Adipocyte (in vitro differentiated cells): Measurements from ENCODE around the gene BCAS1.

Source experiments
- DNase-seq: peaks from one replicate; pipeline ENCODE4 v3.0.0-alpha.2; 2015; ENCODE audit warnings: low read depth
- H3K27me3 ChIP-seq: replicated peaks from 2 replicates; pipeline ENCODE4 v1.7.0; 2013; ENCODE audit warnings: mild to moderate bottlenecking, low read length, moderate library complexity; ENCODE audit not compliant: control insufficient read depth, insufficient read depth
- H3K36me3 ChIP-seq: 2 replicates; pipeline ENCODE4 v1.7.0; 2013; ENCODE audit warnings: low read length, mild to moderate bottlenecking, moderate library complexity; ENCODE audit not compliant: control insufficient read depth, insufficient read depth, severe bottlenecking
- H3K4me1 ChIP-seq: 2 replicates; pipeline ENCODE4 v1.7.0; 2013; ENCODE audit warnings: mild to moderate bottlenecking, low read length, moderate library complexity; ENCODE audit not compliant: control insufficient read depth, insufficient read depth
- H3K4me3 ChIP-seq: 2 replicates; pipeline ENCODE4 v1.7.0; 2013; ENCODE audit warnings: mild to moderate bottlenecking, low read length, moderate library complexity
- H3K9ac ChIP-seq: 2 replicates; pipeline ENCODE4 v1.7.0; 2013; ENCODE audit warnings: mild to moderate bottlenecking, low read length, moderate library complexity
- H3K9me3 ChIP-seq: 2 replicates; pipeline ENCODE4 v1.7.0; 2013; ENCODE audit warnings: mild to moderate bottlenecking, low read length, moderate library complexity; ENCODE audit not compliant: control insufficient read depth

Gene BCAS1

GRCh38 chr20:53967527-53967926 is 102.9 kb downstream of the BCAS1 start:
- peaks cover 8% of the 10 kb centered on the region for H3K4me1 ChIP-seq
- H3K27me3 ChIP-seq, result no peaks in the 10 kb centered on the region
- no peaks in the 10 kb centered on the region for H3K9me3 ChIP-seq
- no peak overlapping the region for H3K9ac ChIP-seq
- no peaks in the 10 kb centered on the region for H3K36me3 ChIP-seq
- no peak overlapping the region for H3K4me3 ChIP-seq
- DNase-seq, result no peak

DNA sequence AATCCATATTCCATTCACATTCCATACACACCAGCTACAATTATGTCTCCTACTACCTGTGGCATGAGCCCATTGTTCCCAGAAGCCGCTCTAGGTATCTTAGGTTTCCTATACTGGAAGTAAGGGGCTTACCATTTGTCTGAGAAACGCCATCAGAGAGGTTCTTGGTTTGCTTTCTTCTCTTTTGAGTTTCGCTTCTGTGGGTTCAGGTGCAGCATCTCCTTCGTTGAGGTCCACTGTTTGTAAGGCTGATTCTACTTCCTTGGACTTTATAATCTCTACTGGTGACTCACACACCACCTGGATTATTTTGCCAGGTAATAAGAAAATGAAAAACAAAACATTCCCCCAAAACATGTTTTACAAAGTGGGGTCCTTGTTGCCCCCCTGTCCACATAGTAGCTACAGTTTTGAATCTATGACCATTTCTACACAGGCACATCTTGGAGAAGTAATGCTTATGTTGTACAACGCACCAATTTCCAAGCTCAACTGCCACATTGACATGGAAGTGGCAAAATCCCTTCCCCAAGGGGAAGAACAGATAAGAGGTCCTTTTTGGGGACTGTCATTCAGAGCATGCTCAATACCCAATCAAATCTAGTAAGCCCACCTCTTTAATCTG is 103.5 kb downstream of the BCAS1 start:
- DNase-seq, result no peak
- no peaks in the 10 kb centered on the region for H3K27me3 ChIP-seq

DNA sequence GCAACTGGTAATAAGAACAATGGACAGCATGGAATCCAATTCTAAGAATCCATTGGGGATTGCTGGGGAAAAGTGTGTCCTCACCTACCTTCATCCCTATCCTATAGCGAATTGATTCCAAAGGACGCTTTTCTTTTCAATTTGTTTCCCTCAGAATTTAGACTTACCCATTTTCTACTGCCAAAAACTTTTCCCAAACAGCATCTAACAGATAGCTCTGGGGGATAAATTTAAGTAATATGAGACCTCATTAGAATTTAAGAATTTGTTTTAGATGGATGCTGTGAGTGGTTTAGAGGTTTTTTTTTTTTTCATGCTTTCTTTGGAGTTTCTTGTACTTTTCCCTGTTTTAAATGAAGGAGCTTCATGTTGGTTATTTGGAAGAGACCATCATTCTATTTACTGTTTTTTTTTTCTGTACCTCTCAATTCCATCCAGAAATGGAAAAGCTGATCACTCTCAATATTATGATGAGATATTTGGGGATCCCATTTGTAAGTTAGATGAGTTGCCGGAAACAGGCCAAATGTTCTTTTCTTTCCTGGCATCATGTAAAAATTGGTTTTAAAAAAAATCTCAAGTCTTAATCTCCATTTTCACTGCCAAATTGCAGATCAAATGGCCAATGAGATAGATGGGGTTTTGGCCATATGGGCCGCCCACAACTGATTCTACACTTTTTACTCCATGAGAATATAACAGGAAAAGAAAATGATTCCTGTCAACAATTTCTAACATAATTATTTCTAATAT is 105.7 kb downstream of the BCAS1 start:
- Histone ChIP-seq H3K4me3 (no peak overlapping the region), H3K27me3 (no peaks in the 10 kb centered on the region), H3K9ac (no peak overlapping the region), H3K36me3 (no peaks in the 10 kb centered on the region), H3K4me1 (peaks cover 25% of the 10 kb centered on the region), H3K9me3 (no peaks in the 10 kb centered on the region)
- DNase-seq, result no peak

More for the DNA sequence above, 103.5 kb downstream of the BCAS1 start:
- H3K4me1 ChIP-seq, result peaks cover 8% of the 10 kb centered on the region
- no peak overlapping the region for H3K9ac ChIP-seq
- no peak overlapping the region for H3K4me3 ChIP-seq
- H3K36me3 ChIP-seq, result no peaks in the 10 kb centered on the region
- no peaks in the 10 kb centered on the region for H3K9me3 ChIP-seq

- Histone ChIP-seq H3K36me3 (no peaks in the 10 kb centered on the region), H3K4me3 (no peak overlapping the region), H3K9ac (no peak overlapping the region), H3K4me1 (peaks cover 29% of the 10 kb centered on the region), H3K9me3 (no peaks in the 10 kb centered on the region), H3K27me3 (no peaks in the 10 kb centered on the region)
- no peak for DNase-seq
Measured at GRCh38 chr20:53964067-53964466, 106.3 kb downstream of the BCAS1 start.

DNA sequence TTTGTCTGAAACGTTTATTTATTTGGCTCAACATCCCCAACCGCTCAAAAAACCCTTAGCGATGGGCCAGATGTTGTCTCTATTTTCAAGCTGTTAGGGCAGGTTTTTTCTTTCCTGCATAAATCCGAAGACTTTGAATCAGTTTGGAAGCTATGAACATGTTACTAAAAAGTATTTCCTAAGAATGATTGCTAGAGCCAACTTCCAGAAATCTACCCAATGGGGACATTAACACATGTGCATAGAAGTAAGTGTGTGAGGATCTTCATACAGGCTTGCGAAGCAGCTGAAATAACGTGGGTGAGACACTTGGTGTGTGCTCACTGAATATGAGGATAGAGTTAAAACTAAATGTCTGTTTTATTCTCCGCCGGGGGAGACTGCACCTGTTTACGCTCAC is 106.8 kb downstream of the BCAS1 start:
- no peak overlapping the region for H3K9ac ChIP-seq
- H3K27me3 ChIP-seq, result no peaks in the 10 kb centered on the region
- no peak for DNase-seq
- H3K9me3 ChIP-seq, result no peaks in the 10 kb centered on the region
- H3K4me1 ChIP-seq, result peaks cover 30% of the 10 kb centered on the region
- no peak overlapping the region for H3K4me3 ChIP-seq
- no peaks in the 10 kb centered on the region for H3K36me3 ChIP-seq

DNA sequence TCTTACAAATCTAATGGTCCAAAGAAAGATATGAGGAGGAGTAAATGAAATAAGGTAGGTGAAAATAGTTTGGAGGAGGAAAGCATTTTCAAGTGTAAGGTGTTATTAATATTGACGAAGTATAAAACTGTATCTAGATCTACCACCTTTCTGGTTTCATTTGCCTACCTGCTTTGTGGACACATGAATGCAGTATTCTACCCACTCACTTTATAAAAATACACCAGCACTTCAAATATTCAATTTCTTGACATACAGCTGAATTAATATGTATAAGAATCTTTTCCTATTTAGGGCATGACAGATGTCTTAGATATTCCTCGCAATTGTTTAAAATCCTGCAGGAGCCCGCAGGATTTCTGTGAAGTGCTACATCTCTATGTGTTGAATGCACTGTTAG is 108.0 kb downstream of the BCAS1 start:
- no peak overlapping the region for H3K4me3 ChIP-seq
- no peak overlapping the region for H3K9ac ChIP-seq
- no peaks in the 10 kb centered on the region for H3K9me3 ChIP-seq
- H3K27me3 ChIP-seq, result no peaks in the 10 kb centered on the region
- no peak for DNase-seq
- H3K4me1 ChIP-seq, result peaks cover 43% of the 10 kb centered on the region
- H3K36me3 ChIP-seq, result no peaks in the 10 kb centered on the region

- no peak for DNase-seq
- Histone ChIP-seq H3K9me3 (no peaks in the 10 kb centered on the region), H3K4me1 (peaks cover 48% of the 10 kb centered on the region), H3K27me3 (no peaks in the 10 kb centered on the region), H3K4me3 (no peak overlapping the region), H3K9ac (no peak overlapping the region), H3K36me3 (no peaks in the 10 kb centered on the region)
Measured at GRCh38 chr20:53961527-53961926, 108.9 kb downstream of the BCAS1 start.

DNA sequence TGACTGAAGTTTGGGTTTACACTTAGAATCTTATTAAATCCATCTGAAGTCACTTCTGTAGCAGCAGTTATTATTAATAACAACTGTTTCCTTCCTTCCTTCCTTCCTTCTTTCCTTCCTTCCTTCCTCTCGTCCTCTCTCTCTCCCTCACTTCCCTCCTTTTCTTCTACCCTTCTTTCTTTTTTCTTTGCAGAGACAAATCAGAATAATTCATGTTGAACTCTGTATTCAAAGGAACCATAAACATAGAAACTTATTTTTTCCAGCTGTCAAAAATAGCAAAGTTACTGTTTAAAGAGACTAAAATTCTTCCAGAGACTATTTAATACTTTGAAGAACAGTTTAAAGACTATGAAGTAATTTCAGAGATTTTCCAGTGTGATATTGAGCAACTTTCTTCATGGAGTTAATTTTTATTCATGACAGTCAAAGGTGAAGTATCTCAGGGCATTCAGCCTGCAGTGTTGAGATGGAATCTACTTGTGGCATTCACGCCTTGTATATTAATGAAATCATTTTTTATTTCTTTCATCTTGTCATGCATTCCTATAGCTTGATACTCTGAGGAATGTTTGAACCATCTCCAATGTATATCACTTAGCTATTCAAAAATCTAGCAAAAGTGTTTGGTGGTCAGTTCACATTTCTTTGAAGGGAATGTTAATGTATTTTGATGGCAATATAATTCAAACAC is 109.7 kb downstream of the BCAS1 start:
- Histone ChIP-seq H3K9me3 (no peaks in the 10 kb centered on the region), H3K4me1 (peaks cover 48% of the 10 kb centered on the region), H3K36me3 (no peaks in the 10 kb centered on the region), H3K9ac (peak overlapping the region; percentile 71), H3K27me3 (no peaks in the 10 kb centered on the region), H3K4me3 (peak overlapping the region; percentile 69)
- DNase-seq, result peak; percentile 29

DNA sequence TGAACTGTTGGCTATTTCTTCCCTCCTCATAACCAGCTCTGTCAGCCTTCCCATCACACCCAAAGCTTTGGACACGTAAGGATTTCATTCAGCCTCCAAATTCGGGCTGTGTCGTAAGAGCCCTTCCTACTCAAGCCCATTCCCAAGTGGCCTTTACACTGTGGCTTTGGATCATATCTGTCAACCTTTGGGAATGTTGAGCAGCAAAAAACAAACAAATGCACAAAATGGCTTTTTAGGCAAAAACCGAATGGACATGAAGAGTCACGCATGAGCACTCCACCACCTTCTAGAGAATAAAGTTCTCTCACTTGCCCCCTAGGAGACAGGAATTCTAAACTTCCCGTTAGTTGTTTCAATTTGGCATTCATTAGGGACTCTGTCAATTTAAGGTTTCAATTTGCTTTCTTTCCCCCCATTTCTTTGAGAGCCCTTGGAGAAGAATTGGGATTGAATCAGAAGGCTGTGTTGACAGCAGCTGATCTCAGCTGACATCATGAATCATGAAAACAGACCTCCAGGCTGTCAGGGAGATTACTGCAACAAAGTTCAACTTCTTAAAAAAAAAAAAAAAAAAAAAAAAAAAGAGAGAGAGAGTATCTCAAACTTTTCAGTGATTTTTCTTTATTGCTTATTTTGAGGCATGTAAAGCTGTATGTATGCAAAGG is 110.3 kb downstream of the BCAS1 start:
- peaks cover 48% of the 10 kb centered on the region for H3K4me1 ChIP-seq
- H3K27me3 ChIP-seq, result no peaks in the 10 kb centered on the region
- H3K4me3 ChIP-seq, result peak overlapping the region; percentile 69
- H3K9ac ChIP-seq, result peak overlapping the region; percentile 71
- H3K9me3 ChIP-seq, result no peaks in the 10 kb centered on the region
- H3K36me3 ChIP-seq, result no peaks in the 10 kb centered on the region
- DNase-seq, result peak; percentile 29

DNA sequence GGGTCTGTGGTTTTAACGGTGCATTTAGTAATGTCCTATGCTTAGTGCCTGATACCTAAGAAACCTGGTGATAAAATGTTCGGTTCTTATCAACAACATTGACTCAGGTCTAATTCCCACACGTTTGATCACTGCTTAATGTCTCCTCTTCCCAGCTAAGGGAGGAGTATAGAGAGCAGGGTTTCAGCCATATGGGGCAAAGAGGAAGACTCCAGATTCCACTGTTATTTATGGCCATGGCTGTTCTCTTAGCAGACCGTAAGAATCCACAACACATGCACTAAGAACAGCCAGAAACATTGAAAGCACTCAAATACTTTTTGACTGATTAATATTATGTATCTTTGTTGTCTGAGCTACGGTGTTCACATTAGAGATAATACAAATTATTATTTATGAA is 112.1 kb downstream of the BCAS1 start:
- no peak for DNase-seq
- Histone ChIP-seq H3K4me3 (no peak overlapping the region), H3K9ac (no peak overlapping the region), H3K4me1 (peaks cover 40% of the 10 kb centered on the region), H3K36me3 (no peaks in the 10 kb centered on the region), H3K9me3 (no peaks in the 10 kb centered on the region), H3K27me3 (no peaks in the 10 kb centered on the region)
